ENCODE data around the gene EIF3L. TPM values are rescaled to one million over a fixed set of nuclear protein-coding genes. Genes with fewer than 3 reads are reported as not detected.
A peak's percentile ranks its signal among the peaks of the same experiment; 100 is the strongest.

The EIF3L gene
- total and polyA plus RNA-seq, 2 of the 8 experiments (the other 6 are each of a cell fraction or from before 2014, with no cell fraction given): 639 to 886 TPM

- CTCF ChIA-PET (ENCODE audit: partially characterized antibody): interaction anchor here (1.0 to 2.7 kb wide), 16 partner anchors 9 to 87 kb away, joined by 3 to 22 read pairs (median 4); partner anchors contain the start of genes C22orf23 and POLR2F
- no peak overlapping the region for H2AFZ ChIP-seq (ENCODE audit: low read length)
- FAIRE-seq: no peak
- TF ChIP-seq RFX5 (IDR thresholded peaks at IDR 0.05; ENCODE audit: borderline replicate concordance, low read depth, low read length): no peak
- no peak for TF ChIP-seq TEAD4 (IDR thresholded peaks at IDR 0.05; ENCODE audit: low read depth, low read length)
- TF ChIP-seq ZNF274 (IDR thresholded peaks at IDR 0.05; ENCODE audit: borderline replicate concordance, extremely low read depth, low read length): no peak
- TF ChIP-seq POLR2AphosphoS5 (IDR thresholded peaks at IDR 0.05; ENCODE audit: low read depth, low read length): no peak
- TF ChIP-seq EGR1 (IDR thresholded peaks at IDR 0.05; ENCODE audit: borderline replicate concordance, low read depth, low read length): no peak
- no peak for TF ChIP-seq E2F6 (IDR thresholded peaks at IDR 0.05)
- no peak for TF ChIP-seq SP1 (IDR thresholded peaks at IDR 0.05; ENCODE audit: low read depth, low read length)
- TF ChIP-seq RXRA (IDR thresholded peaks at IDR 0.05; ENCODE audit: insufficient read depth, low read depth, low read length): no peak
- 0 out of 2 replicates have a peak, but pooled peaks have one; percentile 19 for TF ChIP-seq JUND (IDR thresholded peaks at IDR 0.05; ENCODE audit: low read length)
- TF ChIP-seq YY1 (IDR thresholded peaks at IDR 0.05; ENCODE audit: low read depth, low read length): peak; percentile 30; the same call in 1 of the 2 replicates
Measured at GRCh38 chr22:37904572-37905533, 55.6 kb downstream of the EIF3L start.

More at GRCh38 chr22:37904572-37905533, 55.6 kb downstream of the EIF3L start:
- Histone ChIP-seq H2BK12ac (ENCODE audit: low read depth, low read length) (peak overlapping the region; percentile 27; the same call in 1 of the 2 replicates), H3K4me1 (replicated peaks in 1 of 4; ENCODE audit: control insufficient read depth in 3 of 4, insufficient read depth in 4 of 4, low read length in 3 of 4) (peaks cover 0 to 17% (median 11%) of the 10 kb centered on the region in 4 experiments; a peak in 6 of 7 replicates), H3K18ac (ENCODE audit: extremely low read depth, low read length) (peak overlapping the region; percentile 17; the same call in 1 of the 2 replicates), H3K27me3 (replicated peaks in 1 of 4; ENCODE audit: control insufficient read depth in 3 of 4, extremely low read depth in 1 of 4, insufficient read depth in 3 of 4, low read length in 3 of 4) (no peaks in the 10 kb centered on the region), H3K36me3 (ENCODE audit: control insufficient read depth in 2 of 4, insufficient read depth in 4 of 4, low read length in 3 of 4) (no peaks in the 10 kb centered on the region), H2AK5ac (ENCODE audit: low read depth, low read length) (no peak overlapping the region), H2BK5ac (ENCODE audit: low read depth, low read length) (peak overlapping the region; percentile 73; the same call in 1 of the 2 replicates), H3K56ac (replicated peaks; ENCODE audit: insufficient read length, low read depth, low read length) (no peak overlapping the region), H2BK20ac (ENCODE audit: low read length) (no peak overlapping the region; the same call in 1 of the 2 replicates), H3K14ac (ENCODE audit: insufficient read length) (no peak overlapping the region), H4K8ac (ENCODE audit: extremely low read depth, insufficient read depth, low read length) (peak overlapping the region; percentile 82), H3K4me2 (ENCODE audit: insufficient read depth in 1 of 2, low read depth in 2 of 2, low read length in 2 of 2) (peak overlapping the region; percentile 67 to 73), H2BK15ac (ENCODE audit: low read length) (peak overlapping the region; percentile 55), H4K5ac (ENCODE audit: insufficient read length, low read depth, low read length) (peak overlapping the region; percentile 62), H3K23ac (ENCODE audit: insufficient read length) (no peak overlapping the region), H3K9ac (replicated peaks in 1 of 4; ENCODE audit: extremely low read depth in 1 of 4, low read depth in 3 of 4, low read length in 3 of 4) (no peak overlapping the region; a peak in 2 of 7 replicates), H3K27ac (ENCODE audit: low read depth, low read length) (no peak overlapping the region), H3K23me2 (ENCODE audit: low read depth, low read length) (peaks cover 9% of the 10 kb centered on the region; the same call in 1 of the 2 replicates), H3K9me3 (ENCODE audit: insufficient read depth in 2 of 2, low read depth in 1 of 2, low read length in 1 of 2) (no peaks in the 10 kb centered on the region), H4K20me1 (replicated peaks in 1 of 2; ENCODE audit: control insufficient read depth in 1 of 2, insufficient read depth in 2 of 2, low read length in 2 of 2) (peaks cover 0 to 1% of the 10 kb centered on the region in 2 experiments), H4K91ac (replicated peaks; ENCODE audit: insufficient read length, low read length) (peak overlapping the region; percentile 86), H2BK120ac (replicated peaks; ENCODE audit: low read depth, low read length) (peak overlapping the region; percentile 52), H3K79me2 (ENCODE audit: control insufficient read depth in 1 of 2, insufficient read depth in 2 of 2, low read length in 2 of 2) (peaks cover 0 to 12% of the 10 kb centered on the region in 2 experiments; a peak in 1 of 4 replicates), H3K4ac (replicated peaks; ENCODE audit: insufficient read length, low read depth, low read length) (peak overlapping the region; percentile 65), H3K79me1 (ENCODE audit: low read depth, low read length) (peaks cover 9% of the 10 kb centered on the region), H3K4me3 (ENCODE audit: extremely low read depth in 1 of 4, insufficient read depth in 2 of 4, low read depth in 3 of 4, low read length in 4 of 4) (peak overlapping the region in 2 of 4 experiments; percentile 40 to 71; a peak in 4 of 8 replicates)
- POLR2A ChIA-PET (ENCODE audit: partially characterized antibody): interaction anchor here (0.6 to 8.7 kb wide), 17 partner anchors 9 to 183 kb away, joined by 3 to 150 read pairs (median 4); partner anchors contain the start of gene ANKRD54
- 87% methylated on average over 10 of the region's 10 CpGs; no CpG with 5 or more reads in 1 of the 2 experiments for WGBS, 2 experiments (ENCODE audit: extremely low coverage in 1 of 2, insufficient coverage in 1 of 2, insufficient read length in 1 of 2, insufficient replicate concordance in 2 of 2, low coverage in 1 of 2, low lambda C conversion rate in 2 of 2, missing lambda C conversion rate in 1 of 2)
- DNase-seq (ENCODE audit: low read depth in 1 of 2, low spot score in 2 of 2): peak in 1 of 2 experiments; percentile 67
